DMS53 (cell line): Measurements from ENCODE around the gene NDUFA13.

ENCODE experiments used
- DNase-seq: peaks from one replicate; lab custom pipeline; 2025; lab: John Stamatoyannopoulos, UW

The NDUFA13 gene

DNA sequence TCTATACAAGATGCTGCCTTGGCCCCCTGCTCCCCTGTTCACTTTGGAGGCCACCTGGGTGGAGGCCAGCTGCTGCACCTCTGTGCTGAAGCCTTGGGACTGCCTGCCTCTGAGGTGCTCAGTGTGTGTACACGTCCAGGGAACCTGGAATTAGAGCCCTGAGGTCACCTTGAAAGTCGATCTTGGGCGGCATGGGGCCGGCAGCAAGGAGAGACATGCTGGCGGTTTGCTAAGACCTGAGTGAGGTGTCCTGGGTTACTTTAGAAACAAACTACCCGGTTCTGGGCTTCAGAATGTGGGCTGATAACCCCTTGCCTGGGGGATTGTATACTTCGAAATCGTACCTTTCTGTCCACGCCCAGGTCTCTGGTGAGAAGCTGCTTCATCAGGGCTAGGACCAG lies 26.2 kb upstream of the NDUFA13 start:
- no peak for DNase-seq

DNA sequence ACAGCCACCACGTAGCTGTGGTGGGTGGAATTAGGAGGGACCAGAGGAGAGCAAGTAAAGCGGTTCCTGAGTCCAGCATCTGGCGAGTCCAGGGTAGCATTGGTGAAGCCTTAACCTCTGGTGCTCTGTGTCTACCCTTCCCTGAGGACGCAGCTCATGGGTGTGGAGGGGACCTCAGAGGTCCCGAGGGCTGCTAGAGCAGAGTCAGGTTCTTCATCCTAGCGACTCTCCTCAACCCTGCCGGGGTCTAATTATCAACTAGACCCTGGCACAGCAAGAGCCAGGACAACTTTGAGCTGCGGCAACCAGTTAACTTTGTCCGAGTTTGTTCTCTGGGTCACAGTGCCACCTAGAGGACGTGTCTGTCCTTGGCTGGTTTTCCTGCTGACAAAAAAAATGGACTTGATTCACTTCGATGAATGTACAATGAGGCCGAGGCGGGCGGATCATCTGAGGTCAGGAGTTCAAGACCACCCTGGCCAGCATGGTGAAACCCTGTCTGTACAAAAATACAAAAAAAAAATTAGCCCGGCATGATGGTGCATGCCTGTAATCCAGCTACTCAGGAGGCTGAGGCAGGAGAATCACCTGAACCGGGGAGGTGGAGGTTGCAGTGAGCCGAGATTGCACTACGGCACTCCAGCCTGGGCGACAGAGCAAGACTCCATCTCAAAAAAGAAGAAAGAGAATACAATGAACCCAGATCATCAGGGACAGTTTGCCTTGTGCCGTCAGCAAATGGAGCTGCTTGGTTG lies 25.6 kb upstream of the NDUFA13 start:
- peak; percentile 77 for DNase-seq

DNA sequence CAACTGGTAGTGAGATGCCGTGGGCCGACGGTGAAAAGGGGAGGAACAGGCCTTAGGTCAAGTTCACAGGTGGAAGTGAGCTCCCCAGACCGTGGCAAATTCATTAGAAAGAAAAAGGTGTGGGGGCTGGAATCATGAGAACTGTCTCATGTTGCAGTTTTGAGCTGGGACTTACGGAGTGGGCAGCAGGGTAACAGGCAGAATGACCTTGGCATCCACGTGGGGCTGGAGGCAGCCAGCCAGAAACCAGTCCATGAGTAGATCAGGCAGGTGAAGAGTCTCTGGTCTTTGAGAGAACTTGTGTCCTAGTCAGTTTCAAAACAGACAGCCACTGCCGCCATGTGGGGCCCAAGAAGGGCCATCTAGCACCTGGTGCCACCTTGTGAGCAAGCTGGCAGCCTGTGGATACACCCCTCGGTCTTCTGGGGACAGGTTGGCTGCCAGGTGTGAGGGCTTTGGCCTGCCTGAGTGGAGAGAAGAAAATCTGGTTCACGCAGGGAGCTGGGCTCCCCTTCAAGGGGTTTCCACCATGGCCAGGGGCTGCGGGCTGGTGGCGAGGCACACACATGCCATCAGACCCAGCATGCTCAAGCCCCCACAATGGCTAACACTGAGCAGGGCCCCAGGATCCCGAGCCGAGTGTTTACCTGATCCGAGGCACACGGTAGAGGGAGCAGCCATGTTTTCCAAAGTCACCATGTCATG lies 24.6 kb upstream of the NDUFA13 start:
- no peak for DNase-seq

DNA sequence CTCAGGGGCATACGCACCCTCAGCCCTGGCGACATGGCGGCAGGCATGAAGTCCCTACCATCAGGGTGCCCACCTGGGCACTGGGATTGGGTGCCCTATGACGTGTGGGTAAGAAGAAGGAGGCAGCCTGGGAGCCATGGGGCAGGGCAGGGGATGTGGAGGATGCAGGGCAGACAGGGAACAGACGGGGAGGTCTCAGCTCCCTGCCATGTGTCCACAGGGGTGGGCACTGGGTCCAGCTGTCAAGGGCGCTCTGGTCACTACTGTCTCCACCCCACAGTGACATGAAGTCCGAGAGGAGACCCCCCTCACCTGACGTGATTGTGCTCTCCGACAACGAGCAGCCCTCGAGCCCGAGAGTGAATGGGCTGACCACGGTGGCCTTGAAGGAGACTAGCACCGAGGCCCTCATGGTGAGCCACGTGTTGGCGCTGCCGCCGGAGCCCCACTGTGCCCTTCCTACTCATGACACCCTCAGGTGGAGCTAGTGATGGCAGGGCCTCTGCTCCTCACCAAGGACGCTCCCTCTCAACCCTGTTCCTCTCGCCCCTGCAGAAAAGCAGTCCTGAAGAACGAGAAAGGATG lies 23.9 kb upstream of the NDUFA13 start:
- no peak for DNase-seq

DNA sequence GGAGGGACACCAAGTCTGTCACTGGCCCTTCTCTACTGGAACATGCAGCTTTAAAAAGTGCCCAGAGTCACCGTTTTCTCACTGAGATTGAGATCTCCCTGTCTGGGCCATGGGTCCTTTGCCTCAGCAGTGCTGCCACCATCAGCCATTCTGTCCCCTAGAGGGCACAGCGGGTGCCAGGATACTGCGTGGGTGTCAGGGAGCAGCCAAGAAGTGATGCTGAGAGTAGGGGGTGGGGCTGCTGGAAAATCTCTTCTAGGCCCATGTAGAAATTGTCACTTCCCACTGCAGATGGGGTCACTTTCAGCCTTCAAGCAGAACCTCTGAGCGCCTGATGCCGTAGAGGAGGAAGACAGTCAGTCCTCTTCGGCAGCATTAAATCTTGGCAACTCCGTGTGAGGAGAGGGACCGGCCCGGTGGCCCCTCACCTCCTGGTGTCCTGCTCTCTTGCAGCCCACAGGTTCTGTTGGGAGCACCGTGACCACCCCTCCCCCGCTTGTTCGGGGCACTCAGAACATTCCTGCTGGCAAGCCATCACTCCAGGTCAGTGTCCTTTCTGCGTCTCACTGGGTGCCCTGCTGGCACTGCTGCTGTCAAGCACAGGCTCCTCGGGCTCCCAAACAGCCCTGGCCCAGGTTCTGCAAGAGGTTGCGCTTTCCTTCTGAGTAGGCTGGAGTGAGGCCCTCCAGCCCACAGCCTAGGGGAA lies 22.0 kb upstream of the NDUFA13 start:
- DNase-seq = no peak

DNA sequence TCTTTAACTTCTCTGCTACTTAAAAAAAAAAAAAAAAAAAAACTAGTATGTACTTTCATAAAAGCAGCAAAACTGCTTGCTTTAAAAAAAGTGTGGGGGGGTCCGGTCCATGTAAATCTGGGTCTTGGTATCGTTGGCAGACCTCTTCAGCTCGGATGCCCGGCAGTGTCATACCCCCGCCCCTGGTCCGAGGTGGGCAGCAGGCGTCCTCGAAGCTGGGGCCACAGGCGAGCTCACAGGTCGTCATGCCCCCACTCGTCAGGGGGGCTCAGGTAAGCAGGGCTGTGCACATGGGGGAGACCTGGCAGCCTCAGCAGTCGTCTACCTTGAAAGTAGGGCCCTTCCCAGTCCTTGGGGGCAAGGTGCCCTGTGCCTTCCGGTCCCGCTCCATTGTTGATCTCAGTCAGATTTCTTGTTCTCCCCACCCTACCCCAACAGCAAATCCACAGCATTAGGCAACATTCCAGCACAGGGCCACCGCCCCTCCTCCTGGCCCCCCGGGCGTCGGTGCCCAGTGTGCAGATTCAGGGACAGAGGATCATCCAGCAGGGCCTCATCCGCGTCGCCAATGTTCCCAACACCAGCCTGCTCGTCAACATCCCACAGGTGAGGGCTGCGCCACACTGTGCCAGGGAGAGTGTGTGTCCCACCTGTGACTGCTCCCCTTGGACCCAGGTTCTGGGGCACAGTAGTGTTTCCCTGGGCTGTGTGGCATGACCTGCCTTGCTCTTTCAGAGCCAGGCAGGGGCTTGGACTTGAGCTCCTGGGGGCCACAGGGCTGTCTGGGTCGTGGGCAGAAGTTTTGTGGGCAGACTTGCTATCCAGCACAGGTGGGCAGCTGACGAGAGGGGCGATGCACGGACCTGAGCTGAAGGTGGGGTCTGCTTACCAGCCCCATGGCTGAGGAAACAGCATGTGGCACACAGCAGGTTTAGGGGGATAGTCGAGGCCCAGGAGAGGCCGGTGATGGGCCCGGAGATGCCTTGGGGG lies 20.1 kb upstream of the NDUFA13 start:
- no peak for DNase-seq

DNA sequence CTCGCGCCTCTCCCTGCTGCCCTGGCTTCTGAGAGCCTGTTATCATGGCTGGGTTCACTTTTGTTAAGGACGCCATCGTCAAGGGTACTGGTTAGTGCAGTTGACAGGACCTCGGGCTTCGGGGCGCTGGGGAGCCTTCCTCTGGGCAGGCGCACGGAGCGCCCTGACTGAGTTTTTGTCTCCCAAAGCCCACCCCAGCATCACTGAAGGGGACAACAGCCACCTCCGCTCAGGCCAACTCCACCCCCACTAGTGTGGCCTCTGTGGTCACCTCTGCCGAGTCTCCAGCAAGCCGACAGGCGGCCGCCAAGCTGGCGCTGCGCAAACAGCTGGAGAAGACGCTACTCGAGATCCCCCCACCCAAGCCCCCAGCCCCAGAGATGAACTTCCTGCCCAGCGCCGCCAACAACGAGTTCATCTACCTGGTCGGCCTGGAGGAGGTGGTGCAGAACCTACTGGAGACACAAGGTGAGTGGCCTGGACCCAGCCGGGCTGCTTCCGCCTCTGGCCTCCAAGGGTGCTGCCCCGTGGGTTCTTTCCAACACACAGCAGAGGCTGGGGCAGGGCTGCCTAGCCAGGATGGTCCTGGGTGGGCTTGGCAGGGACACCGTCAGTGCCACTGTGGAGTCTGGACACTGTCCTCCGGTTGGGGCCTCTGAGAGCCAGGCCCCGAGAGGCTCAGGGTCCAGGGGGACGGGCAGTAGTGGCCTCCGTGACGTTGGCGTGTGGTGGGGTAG lies 17.6 kb upstream of the NDUFA13 start:
- no peak for DNase-seq

DNA sequence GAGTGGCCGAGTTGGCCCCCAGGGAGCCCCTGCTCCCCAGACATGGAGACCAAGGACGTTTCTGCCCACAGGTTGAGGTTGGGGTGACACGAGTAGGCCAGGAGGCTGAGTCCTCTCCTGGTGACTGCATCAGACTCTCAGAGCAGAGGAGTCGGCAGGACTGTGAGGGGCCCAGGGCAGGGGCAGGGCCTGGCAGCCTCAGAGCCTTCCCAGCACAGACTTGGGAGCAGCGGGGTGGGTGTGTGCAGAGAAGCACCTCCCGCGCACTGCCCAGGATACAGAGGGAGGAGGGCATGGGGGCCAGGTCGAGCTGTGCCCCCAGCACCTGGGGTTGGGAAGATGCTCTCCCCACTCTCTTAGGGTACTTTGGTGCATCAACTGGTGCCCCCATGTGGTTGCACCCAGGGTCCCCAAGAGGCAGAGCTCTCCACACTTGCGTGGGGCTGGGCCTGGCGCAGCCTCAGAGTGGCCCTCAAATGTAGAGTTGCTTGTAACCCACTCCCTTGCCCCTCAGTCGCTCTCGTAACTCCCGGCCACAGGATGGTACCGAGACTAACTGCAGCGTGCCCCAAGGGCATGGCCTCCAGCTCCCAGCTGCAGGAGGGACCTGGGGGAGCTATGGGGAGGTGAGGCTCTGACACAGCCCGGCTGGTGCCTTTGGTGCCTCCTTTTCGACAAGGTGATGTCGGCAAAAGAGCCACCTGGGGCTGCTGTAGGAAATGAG lies 16.6 kb upstream of the NDUFA13 start:
- no peak for DNase-seq

DNA sequence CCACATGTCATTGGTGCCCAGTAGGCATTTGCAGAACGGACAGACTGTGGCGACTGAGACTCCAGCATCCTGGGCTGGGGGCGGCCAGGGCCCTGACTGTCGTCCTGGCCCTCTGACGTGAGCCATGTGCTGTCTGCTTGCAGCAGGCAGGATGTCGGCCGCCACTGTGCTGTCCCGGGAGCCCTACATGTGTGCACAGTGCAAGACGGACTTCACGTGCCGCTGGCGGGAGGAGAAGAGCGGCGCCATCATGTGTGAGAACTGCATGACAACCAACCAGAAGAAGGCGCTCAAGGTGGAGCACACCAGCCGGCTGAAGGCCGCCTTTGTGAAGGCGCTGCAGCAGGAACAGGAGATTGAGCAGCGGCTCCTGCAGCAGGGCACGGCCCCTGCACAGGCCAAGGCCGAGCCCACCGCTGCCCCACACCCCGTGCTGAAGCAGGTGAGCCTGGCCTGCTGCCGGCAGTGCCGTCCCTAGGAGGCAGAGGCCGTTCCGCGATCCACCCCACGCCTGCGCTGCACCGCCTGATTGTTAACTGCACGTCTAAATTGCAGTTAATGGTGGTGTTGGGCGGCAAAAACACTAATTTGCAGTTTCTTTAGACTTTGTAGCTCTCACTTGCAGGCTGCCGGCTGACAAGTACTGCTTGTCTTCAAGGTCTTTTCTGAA lies 14.9 kb upstream of the NDUFA13 start:
- no peak for DNase-seq

DNA sequence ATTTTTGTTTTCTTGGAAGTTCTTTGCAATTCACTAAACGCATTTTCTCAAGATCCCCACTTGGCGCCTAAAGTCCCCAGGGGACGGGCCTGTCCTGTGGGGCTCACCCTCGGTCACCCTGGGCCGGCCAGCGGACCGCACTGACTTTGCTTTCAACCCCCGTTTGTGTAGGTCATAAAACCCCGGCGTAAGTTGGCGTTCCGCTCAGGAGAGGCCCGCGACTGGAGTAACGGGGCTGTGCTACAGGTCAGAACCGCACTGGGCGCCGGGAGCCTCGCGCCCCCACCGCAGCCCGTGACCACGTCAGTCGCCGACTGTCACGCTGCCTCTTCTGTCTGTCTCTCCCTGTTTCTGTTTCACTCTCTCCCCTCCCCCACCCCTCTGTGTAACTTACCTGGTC lies 14.2 kb upstream of the NDUFA13 start:
- no peak for DNase-seq

DNA sequence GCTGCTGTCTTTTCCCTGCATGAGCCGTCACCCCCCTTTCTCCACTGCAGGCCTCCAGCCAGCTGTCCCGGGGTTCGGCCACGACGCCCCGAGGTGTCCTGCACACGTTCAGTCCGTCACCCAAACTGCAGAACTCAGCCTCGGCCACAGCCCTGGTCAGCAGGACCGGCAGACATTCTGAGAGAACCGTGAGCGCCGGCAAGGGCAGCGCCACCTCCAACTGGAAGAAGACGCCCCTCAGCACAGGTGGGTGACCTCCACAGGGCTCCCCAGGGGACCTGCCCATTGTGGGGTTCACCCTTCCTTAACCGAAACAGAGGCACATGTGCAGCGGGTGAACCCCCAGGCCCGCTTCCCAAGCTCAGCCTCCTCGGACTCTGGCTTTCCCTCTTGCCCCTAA lies 13.7 kb upstream of the NDUFA13 start:
- DNase-seq = no peak

DNA sequence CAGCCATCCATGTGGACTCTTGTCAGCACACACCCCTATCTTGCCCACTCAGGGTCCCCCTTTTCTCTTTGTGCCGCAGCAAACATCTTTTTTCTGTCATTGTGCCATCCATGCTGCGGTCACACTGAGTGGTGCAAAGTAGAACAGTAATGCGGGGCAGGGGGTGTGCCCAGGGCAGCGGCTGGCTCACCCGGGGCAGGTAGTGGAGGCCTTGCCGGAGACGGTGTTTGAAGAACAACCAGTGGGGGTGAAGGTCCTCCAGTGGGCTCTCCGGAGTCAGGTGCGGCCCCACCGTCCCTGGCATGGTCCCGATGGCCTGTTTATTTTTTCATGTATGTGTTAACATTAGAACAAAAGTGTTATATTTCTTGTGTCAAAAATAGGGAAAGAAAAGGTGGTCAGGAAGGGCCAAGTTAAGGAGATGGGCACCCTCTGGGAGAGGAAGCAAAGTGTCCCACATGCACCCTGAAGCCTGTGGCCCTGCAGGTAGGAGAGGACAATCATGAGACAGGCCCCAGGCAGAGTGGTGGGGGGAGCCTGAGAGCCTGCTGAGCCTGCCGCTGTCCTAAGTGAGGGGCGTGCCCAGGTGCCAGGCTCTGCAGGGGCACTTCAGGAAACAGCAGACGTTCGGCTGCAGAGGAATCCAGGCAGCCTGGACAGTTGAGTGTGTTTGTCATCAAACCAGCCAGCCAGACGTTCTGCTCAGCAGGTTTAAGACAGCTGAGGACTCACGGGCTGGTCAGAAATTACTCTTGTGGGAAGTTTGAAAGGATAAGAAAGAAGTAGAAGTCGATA lies 13.0 kb upstream of the NDUFA13 start:
- DNase-seq = peak; percentile 15

DNA sequence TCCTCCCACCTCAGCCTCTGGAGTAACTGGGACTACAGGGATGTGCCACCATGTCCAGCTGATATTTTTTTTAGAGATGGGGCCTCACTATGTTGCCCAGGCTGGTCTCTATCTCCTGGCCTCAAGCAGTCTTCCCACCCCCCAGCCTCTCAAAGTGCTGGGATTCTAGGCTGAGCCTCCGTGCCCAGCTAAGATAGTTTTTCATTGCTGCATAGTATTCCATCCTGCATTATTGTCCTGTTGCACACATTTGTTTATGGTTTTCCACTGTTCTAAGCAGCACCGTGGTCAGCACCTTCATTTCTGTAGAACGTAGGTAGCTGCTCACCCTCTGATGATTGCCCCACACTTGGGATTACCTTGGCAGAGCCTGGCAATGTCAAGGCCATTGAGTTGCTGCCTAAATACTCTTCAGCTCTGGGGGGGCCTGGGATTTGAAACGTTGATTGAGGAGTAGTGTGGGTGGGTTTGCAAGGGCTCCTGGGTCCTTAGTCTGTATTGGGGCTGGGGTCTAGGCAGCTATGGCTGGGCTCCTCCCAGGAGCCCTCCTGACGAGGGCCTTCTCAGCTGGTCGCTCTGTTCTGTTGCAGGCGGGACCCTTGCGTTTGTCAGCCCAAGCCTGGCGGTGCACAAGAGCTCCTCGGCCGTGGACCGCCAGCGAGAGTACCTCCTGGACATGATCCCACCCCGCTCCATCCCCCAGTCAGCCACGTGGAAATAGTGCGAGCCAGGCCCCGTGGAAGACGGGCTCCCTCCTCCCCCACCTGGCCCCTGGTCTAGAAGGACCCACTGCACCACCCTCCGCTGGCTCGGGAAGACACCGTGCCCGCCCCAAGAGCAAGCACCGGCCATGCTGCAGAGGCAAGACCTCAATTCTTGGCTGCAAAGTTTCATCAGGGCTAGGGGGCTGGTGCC lies 11.0 kb upstream of the NDUFA13 start:
- DNase-seq = no peak

DNA sequence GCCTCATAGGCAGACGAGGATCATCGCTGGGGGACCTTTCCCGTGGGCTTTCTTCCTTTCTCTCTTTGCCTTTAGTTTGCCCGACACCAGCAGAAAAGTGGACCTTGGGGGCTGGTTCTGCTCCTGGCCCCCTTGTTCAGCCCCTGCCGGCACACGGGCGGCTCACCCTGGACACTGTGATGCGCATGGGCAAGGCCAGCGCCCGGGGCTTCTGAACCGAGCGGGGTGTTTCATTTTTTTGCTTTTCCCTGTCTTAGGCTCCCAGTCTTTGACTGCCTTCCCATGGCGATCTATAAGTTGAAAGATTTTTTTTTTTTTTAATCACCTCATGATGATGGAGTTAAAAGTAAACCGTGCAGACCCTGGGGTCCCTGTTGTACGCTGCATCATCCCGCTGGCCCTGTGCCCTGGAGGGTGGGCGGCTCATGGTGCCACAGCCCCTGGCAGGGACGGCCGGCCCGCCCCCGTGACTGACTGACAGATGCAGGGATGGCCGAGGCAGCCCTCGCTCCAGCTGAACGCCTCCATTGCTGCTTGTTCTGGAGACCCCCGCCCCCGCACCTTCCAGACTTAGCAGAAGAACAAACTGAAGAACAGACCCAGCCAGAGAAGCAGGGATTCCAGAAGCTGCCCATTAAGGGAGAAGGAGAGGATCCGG lies 10.2 kb upstream of the NDUFA13 start:
- DNase-seq = no peak

DNA sequence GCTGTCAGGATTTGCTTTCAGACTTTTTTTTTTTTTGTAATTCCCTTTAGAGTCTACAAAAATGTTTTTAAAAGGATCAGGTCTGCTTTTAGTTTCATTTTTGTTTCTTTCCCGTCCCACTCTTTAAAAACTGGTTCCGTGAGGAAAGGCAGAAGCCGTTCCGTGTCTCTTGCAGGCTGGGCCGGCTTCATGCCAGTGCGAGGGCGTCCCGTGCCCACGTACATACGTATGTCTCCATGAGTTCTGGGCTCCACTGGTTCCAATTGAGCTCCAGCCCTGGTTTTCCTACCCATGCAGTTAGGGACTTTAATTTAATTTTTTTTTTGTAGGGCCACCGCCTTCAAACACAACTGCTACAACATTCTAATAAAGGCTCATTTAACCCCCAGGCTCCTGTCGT lies 9.4 kb upstream of the NDUFA13 start:
- DNase-seq = no peak

DNA sequence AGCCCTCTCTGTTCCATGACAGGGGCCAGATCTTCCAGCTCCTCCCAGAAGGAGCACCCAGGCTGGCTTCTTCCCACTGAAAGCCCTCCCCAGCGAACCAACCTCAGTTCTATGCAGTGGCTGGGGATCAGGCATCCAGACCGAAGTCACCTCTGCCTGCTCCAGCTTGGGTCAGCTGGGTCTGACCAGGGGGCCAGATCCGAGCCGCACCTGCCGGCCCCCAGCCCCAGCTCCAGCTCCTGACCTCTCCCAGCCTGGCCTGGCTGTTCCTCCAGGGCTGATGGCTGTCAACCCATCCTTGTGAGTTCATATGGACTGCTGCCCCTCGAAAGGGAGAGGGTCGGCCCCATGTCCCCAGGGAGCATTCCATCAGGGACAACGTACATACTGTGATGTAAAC lies 8.7 kb upstream of the NDUFA13 start:
- DNase-seq = no peak

DNA sequence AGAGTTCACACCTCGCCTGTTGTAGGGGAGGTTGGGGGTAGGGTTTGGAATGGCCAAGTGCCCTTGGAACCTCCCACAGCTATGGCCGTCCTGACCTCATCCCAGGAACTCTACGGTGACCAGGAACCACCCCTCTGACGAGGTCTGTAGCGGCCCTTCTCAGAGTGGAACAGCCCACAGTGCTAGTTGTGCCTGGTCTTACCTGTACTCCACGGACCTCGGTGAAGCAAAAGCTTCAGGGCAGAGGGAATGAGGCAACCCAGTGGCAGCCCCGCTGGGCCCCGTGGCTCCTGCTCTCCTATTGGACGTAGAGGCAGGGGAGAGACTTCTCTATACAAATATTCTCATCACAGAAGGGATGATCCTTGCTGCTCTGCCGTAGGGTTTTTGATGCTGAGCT lies 7.8 kb upstream of the NDUFA13 start:
- DNase-seq = no peak
